Myocyte (in vitro differentiated cells): ENCODE results near the gene GTF2F2. TPM values are rescaled to one million over a fixed set of nuclear protein-coding genes. Genes with fewer than 3 reads are reported as not detected.

ENCODE experiments used
- DNase-seq: peaks from one replicate; pipeline ENCODE4 v3.0.0-alpha.2; 2012; ENCODE audit warnings: low read depth
- total RNA-seq: library from RNA; depleted of rRNA; stranded (reverse); fragments of >200 nt; gene quantifications from 2 replicates; pipeline ENCODE4 v1.2.3, GENCODE V29; 2014

The GTF2F2 gene
- total RNA-seq, 1 donor from 2014 or later = 30.8 TPM

- DNase-seq = peak; percentile 35
Measured at GRCh38 chr13:45120967-45121831, 889 bp downstream of the GTF2F2 start.

DNA sequence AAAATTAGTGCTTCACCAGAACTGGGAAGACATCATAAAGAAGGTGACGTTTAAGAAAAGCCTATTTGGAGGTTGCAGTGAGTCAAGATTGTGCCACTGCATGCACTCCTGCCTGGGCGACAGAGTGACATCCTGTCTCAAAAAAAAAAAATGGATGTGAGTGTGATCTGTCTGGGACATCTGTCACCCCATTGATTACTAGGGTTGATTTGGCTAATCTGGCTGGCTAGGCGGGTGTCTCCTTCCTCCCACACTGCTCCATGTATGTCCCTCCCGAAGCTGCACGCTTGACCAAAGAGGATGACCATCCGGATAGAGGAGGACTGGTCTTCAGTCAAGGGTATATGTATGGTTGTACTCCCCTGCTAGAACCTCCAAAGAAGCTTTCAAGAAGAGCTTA, 2.6 kb downstream of the GTF2F2 start:
- no peak for DNase-seq

- DNase-seq = no peak
Measured at GRCh38 chr13:45132369-45133064, 12.2 kb downstream of the GTF2F2 start.

DNA sequence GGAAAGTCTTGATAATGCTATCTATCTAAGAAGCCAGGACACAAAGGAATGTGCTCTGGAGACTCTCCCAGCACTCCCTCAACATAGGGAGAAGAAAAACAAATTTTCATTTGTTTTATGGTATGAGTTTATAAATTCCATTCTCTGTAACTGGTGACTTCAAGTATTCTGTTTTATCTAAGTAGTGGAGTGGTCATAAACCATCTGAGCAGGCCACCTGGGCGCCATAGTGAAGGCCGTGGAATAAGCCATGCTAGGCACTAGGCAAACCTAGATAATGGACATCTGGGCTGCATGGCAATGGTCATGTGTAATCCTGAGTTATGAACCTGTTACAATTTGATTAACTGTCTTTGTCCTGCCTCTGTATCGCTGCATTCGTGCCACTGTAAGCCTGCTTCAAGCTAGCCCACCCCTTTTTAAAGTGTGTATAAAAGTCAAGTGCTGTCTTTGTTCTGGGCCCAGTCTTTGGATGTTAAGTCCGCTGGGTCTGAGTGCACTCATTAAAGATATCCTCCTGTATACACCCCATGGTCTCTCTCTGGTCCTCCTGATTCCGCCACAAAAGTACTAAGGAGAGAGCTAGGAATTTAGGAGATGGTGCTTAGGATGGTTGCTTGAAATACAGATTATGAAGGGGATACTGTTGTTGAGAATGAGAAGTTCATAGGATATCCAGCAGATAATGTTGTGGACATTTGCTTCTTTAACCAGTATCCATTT, 13.2 kb downstream of the GTF2F2 start:
- no peak for DNase-seq

GRCh38 chr13:45136741-45137504, 16.6 kb downstream of the GTF2F2 start:
- DNase-seq = no peak

- no peak for DNase-seq
Measured at GRCh38 chr13:45137526-45137925, 17.2 kb downstream of the GTF2F2 start.

GRCh38 chr13:45138282-45138681, 18.0 kb downstream of the GTF2F2 start:
- DNase-seq = peak; percentile 45

DNA sequence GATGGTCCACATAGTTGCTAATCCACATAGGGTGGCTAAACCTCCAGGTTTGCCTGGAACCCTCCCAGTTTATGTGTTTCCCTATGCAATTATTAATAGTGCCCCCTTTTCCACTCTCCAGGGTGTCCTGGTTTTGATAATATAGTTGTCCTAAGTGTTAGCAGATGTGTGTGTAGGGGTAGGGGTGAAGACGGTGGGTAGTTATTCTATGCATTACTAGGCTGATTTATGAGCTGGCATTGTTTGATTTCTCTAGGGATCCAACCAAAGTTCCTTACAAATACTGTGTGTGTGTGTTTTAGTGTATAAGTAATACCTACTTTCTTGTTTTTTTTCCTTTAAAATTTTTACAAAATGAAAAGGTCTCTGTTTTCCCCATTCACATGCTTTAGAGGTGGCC, 21.1 kb downstream of the GTF2F2 start:
- DNase-seq = no peak

- no peak for DNase-seq
Measured at GRCh38 chr13:45142440-45143345, 22.4 kb downstream of the GTF2F2 start.

DNA sequence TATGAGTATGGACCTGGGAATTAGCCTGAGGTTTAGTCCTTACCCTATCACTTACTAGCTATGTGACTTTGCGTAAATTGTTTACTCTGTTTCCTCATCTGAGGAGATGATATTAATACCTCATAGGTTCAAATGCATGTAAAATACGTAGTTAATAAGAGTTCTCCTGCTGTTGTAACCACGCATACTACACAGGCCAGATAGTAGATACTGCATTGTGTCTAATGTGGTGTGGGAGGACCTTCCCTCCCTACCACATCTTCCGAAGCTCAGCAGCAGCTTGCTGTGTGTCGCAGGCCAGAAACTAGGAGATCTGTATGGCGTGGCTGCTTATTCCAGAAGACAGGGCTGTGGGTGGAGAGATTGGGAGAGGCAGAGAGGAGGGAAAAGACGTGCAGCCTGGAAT, 23.0 kb downstream of the GTF2F2 start:
- no peak for DNase-seq

- DNase-seq = no peak
Measured at GRCh38 chr13:45149964-45150363, 29.7 kb downstream of the GTF2F2 start.

DNA sequence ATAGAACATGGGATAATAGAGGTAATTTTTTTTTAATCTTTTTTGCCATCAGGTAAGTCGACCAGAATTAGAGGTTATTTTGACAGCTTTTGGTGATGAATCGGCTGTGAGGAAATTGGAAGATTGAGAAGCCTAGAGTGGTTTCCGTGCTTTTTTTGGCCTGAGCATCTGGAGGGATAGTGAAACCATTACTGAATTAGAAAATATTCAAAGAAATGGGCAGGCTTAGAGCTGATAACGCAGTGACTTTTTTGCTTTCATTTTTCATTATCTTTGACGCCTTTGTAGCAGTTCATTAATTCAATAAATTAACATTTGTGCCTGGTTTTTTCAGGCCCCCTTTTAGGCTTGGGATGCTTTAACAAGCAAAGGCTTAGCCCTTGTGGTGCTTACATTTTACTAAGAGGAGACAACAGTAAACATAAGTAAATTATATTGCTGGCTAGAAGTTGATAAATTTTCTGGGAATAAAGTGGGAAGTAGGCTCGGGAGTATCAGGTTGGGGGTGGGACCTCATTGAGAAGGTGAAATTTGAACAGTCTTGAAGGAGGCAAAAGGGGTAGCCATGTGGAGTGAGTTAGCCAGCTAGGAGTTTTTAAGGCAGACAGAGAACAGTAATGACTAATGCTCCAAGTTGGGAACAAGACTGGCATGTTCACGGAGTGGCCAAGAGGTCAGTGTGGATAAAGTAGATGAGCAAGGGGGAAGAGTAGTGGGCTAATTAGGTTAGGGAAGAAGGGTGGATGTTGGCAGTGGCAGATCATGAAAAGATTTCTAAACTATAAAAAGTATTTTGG, 36.5 kb downstream of the GTF2F2 start:
- DNase-seq = peak; percentile 38

GRCh38 chr13:45162194-45162593, 41.9 kb downstream of the GTF2F2 start:
- DNase-seq = no peak

- peak; percentile 34 for DNase-seq
Measured at GRCh38 chr13:45162821-45163220, 42.5 kb downstream of the GTF2F2 start.

DNA sequence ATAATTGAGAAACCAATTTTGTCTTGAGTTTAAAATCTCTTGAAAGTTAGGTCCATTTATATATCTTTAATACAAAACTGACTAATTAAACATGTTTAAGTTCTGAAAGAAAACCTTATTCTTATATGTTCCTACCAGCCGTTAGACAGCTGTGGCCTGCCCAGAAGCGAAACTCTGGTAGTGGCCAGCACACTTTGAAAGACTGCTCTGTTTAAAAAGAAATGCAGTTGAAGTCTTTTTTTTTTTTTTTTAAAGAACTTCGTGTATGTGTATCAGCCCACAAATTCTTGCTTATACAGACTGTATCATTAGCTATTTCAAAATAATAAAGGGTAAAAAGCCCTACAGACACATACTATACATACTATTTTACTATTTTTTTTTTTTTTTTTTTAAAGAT, 46.5 kb downstream of the GTF2F2 start:
- DNase-seq = no peak

GRCh38 chr13:45167611-45168554, 47.6 kb downstream of the GTF2F2 start:
- peak; percentile 20 for DNase-seq

GRCh38 chr13:45168555-45168930, 48.2 kb downstream of the GTF2F2 start:
- no peak for DNase-seq

DNA sequence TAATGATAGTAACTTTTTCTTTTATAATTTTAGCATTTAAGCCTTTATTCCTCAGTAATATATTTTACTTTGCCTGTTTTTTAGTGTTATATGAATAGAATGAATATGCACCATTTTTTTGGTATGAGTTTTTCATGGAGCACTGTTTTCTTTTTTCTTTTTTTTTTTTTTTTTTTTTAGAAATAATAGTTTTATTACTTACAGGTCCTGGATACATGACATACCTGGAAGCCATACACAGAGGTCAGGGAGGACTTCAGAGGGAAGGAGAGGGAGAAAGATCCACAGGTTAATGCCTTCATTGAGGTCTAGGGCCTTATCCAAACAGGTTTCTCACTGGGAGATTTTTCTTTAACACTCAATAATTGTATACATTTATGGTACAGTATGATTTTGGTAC, 54.2 kb downstream of the GTF2F2 start:
- no peak for DNase-seq
